Measurements from ENCODE around the gene ABHD11. TPM values are rescaled to one million over a fixed set of nuclear protein-coding genes. Genes with fewer than 3 reads are reported as not detected.

ABHD11 gene
- total RNA-seq, 2 donors from 2014 or later = 21.5 to 22.7 TPM

GRCh38 chr7:73701357-73701995 is 37.1 kb downstream of the ABHD11 start:
- Histone ChIP-seq H3K4me1 (no peaks in the 10 kb centered on the region), H3K27me3 (no peaks in the 10 kb centered on the region), H3K4me3 (no peak overlapping the region), H3K36me3 (replicated peaks in 1 of 2; ENCODE audit: insufficient read depth in 1 of 2, low read depth in 2 of 2) (peaks cover 0 to 8% of the 10 kb centered on the region in 2 donors), H3K9me3 (no peaks in the 10 kb centered on the region), H3K27ac (peak overlapping the region in 1 of 4 donors; percentile 3)
- peak; percentile 58 for ATAC-seq
- intact Hi-C loops (cut with DNase I) = no loop called here
- WGBS, 2 donors = 55 to 61% methylated on average over 12 to 13 of the region's 13 CpGs
- TF ChIP-seq CTCF (IDR thresholded peaks at IDR 0.05) (peak in 6 of 7 experiments; percentile 41 to 69 (median 46)), POLR2A (IDR thresholded peaks at IDR 0.05) (no peak)
- peak; percentile 50 to 68 (median 60) for DNase-seq

GRCh38 chr7:73700581-73701134 is 37.9 kb downstream of the ABHD11 start:
- Histone ChIP-seq H3K27me3 (no peaks in the 10 kb centered on the region), H3K4me3 (no peak overlapping the region), H3K4me1 (no peaks in the 10 kb centered on the region), H3K27ac (no peak overlapping the region), H3K36me3 (replicated peaks in 1 of 2; ENCODE audit: insufficient read depth in 1 of 2, low read depth in 2 of 2) (peaks cover 0 to 13% of the 10 kb centered on the region in 2 donors), H3K9me3 (no peaks in the 10 kb centered on the region)
- DNase-seq = no peak
- TF ChIP-seq POLR2A (IDR thresholded peaks at IDR 0.05) = no peak
- TF ChIP-seq CTCF (IDR thresholded peaks at IDR 0.05) = no peak
- intact Hi-C loops (cut with DNase I) = no loop called here
- ATAC-seq = no peak
- 90 to 95% methylated on average over 13 to 15 of the region's 15 CpGs for WGBS, 2 donors

- Histone ChIP-seq H3K4me3 (no peak overlapping the region), H3K27me3 (no peaks in the 10 kb centered on the region), H3K4me1 (no peaks in the 10 kb centered on the region), H3K9me3 (no peaks in the 10 kb centered on the region), H3K36me3 (replicated peaks in 1 of 2; ENCODE audit: insufficient read depth in 1 of 2, low read depth in 2 of 2) (peaks cover 0 to 15% of the 10 kb centered on the region in 2 donors), H3K27ac (no peak overlapping the region)
- TF ChIP-seq POLR2A (IDR thresholded peaks at IDR 0.05) (no peak), CTCF (IDR thresholded peaks at IDR 0.05) (no peak)
- ATAC-seq = no peak
- WGBS, 2 donors = 84% methylated on average over 13 to 14 of the region's 14 CpGs
- intact Hi-C loops (cut with DNase I) = no loop called here
- no peak for DNase-seq
Observed at GRCh38 chr7:73700069-73700423, 38.6 kb downstream of the ABHD11 start.

- 76 to 86% methylated on average over 8 to 15 of the region's 15 CpGs for WGBS, 2 donors
- DNase-seq = no peak
- Histone ChIP-seq H3K27me3 (no peaks in the 10 kb centered on the region), H3K9me3 (no peaks in the 10 kb centered on the region), H3K27ac (no peak overlapping the region), H3K4me3 (no peak overlapping the region), H3K4me1 (no peaks in the 10 kb centered on the region), H3K36me3 (replicated peaks in 1 of 2; ENCODE audit: insufficient read depth in 1 of 2, low read depth in 2 of 2) (peaks cover 2 to 15% of the 10 kb centered on the region in 2 donors)
- no peak for ATAC-seq
- TF ChIP-seq POLR2A (IDR thresholded peaks at IDR 0.05) (no peak), CTCF (IDR thresholded peaks at IDR 0.05) (no peak)
- intact Hi-C loops (cut with DNase I) = no loop called here
Observed at GRCh38 chr7:73699370-73700068, 39.1 kb downstream of the ABHD11 start.

Data from body of pancreas (tissue), 4 donors.